NCI-H1105 (cell line): ENCODE measurements around the gene OR5T2.
"Not testable (repeated sequence)": the region's sequence is repeated elsewhere in the genome, so short reads cannot be mapped to it uniquely, and the experiment has no call there.

Experiments
- DNase-seq: peaks from one replicate; lab custom pipeline; 2025; lab: John Stamatoyannopoulos, UW

The OR5T2 gene

DNA sequence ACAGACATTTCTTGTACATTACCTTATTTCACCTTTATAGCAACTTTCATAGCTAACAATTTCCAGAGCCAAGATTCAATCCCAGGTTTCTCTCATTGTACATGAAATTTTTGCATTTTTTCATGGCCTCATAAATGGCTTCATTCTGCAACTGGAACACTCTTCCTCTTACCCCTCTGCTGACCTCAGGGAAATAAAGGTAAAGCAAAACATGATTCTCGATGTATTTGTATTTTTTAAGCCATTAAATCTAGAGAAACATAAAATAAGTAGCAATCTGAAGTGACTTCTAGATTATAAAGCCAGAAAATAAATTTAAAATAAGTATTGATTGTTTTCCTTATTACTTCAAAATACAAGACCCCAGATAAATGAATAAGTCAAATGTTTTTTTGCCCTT lies at the start of gene OR5T2:
OR5T2 (minus strand) TSS at position 101 of the 400 bp plus-strand sequence. CDS start 1,193 bp downstream, outside the sequence.
- no peak for DNase-seq

DNA sequence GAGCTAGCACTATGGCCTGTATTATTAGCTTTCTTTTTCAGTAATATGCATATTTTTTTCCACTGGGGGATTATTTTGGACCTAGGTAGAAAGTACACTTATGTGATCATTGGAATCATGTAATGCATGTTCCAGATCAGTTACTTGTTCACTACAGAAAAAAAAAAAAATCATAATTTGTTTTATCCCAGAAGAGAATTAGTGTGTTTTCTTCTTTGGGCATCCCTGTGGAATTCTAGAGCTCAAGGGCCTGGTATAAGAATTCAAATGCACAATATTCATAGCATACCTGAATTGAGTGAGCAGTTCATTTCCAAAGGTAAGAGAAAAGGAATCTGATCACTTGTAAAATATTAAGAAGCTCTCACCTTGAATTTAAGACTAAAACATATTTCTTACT lies 39.8 kb upstream of the OR5T2 start, which contains the start of gene OR5T1:
OR5T1 (plus strand) TSS at position 301 of the 400 bp plus-strand sequence. CDS start 1,485 bp downstream, outside the sequence.
- no peak for DNase-seq

- peak; percentile 2 for DNase-seq
Measured at GRCh38 chr11:56271092-56271491, 37.0 kb upstream of the OR5T2 start.

DNA sequence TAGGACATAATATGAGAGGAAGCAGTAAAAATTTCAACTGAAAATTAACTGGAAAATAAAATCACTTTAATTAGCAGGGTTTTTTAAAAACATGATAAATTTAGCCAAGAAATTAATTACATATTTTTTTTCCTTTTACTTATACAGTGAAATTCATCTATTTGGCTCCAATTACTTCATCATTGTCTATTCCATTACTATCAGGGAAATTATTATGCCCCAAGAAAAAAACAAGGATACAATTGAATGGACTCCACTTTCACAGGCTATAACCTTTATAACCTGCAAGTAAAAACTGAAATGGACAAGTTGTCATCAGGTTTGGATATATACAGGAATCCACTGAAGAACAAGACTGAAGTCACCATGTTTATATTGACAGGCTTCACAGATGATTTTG lies 17.9 kb upstream of the OR5T2 start, which contains the start of gene OR5T3:
OR5T3 (plus strand) TSS at position 301 of the 400 bp plus-strand sequence; CDS start at position 301, 0 bp downstream.
- no peak for DNase-seq

- DNase-seq = not testable (repeated sequence)
Measured at GRCh38 chr11:56219735-56220134, 14.3 kb downstream of the OR5T2 start.

DNA sequence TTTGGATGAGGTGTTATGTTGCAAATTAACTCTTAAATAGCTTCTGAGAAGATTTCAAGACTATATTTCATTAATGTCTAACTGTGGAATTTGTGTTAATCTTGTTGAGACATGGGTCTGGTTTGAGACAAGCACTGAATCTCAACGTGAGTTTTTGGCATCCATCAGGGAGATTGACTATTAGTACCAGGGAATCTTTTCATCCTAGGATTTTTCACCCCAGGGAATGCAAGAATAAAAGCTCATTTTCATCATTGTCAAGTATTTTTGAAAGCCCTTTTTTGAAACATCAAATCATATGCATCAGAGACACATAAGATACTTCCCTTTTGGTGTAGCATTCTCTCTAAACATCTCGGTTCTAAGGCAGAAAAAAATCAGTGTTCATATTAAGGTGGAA lies 19.5 kb downstream of the OR5T2 start:
- DNase-seq = no peak

- no peak for DNase-seq
Measured at GRCh38 chr11:56207790-56208189, 26.3 kb downstream of the OR5T2 start.

- no peak for DNase-seq
Measured at GRCh38 chr11:56197367-56197766, 36.7 kb downstream of the OR5T2 start.

- DNase-seq = no peak
Measured at GRCh38 chr11:56196705-56197104, 37.4 kb downstream of the OR5T2 start.

DNA sequence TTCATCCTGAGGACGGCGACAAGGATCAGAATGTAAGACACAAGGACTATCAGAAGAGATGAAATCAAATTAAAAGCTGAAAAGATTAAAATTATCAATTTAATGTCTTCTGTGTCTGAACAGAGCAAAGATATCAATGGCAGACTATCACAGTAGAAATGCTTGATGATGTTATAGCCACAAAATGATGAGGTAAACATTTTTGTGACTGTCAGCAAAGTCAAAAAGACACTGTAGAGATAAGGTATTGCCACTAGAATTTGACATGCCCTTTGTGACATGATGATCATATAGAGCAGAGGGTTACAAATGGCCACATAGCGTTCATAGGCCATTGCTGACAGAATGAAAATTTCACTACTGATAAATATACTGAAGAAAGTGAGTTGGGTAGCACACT lies 45.5 kb downstream of the OR5T2 start:
- no peak for DNase-seq

- no peak for DNase-seq
Measured at GRCh38 chr11:56183459-56183858, 50.6 kb downstream of the OR5T2 start.
